NCI-H748 (cell line): ENCODE results near the gene TMEM229B.
A peak's percentile ranks its signal among the peaks of the same experiment; 100 is the strongest.

Experiments used
- DNase-seq: peaks from one replicate; lab custom pipeline; 2025; ENCODE audit not compliant: unreplicated experiment; lab: John Stamatoyannopoulos, UW

Gene TMEM229B

GRCh38 chr14:67487937-67488893, at the start of gene TMEM229B:
TSS of gene TMEM229B (minus strand) at chr14:67488721. CDS start at chr14:67473923, 14,798 bp downstream.
- no peak for DNase-seq

DNA sequence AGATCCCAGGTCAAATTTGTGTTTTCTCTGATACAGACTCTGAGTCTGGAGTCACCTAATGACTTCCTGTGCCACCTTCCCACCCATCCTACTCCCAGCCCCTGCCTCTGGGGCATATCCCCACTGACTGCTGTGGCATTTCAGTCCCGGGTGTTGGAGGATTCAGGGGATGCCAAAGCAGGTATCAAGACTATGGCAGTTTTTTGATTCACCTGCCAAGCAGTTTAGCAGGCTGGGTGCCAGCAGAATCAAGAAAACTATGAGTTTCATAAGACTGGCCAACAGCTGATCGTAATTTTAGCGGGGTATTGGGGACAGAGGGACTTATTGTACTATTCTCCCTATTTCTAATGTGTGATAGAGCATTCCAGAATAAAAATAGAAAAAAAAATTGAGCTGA, 49.2 kb upstream of the TMEM229B start:
- no peak for DNase-seq

GRCh38 chr14:67536087-67536486, 47.6 kb upstream of the TMEM229B start:
- no peak for DNase-seq

- peak; percentile 61 for DNase-seq
These were observed 45.2 kb upstream of the TMEM229B start for GRCh38 chr14:67533754-67534085.

GRCh38 chr14:67532998-67533753, 44.7 kb upstream of the TMEM229B start, which contains the start of gene PLEKHH1:
TSS of gene PLEKHH1 (plus strand) at chr14:67533290. CDS start at chr14:67541868, 8,578 bp downstream.
- peak; percentile 80 for DNase-seq

DNA sequence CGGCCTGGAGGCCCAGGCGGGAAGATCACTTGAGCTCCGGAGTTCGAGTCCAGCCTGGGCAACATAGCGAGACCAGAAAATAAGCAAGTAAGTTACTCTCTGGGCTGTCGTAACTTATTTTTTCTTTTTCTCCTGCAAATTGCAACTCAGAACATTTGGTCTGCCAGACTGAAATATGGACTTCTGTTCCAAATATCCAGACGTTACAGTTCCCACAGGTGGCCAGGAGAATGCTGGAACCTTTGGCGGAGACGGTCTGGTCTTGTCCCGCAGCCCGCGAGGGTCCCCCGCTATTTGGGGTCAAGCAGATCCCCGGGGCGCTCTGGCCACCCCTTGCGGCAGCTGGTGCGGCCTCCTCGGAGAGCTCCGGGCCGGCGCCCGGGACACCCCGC, 44.1 kb upstream of the TMEM229B start:
- no peak for DNase-seq

- DNase-seq = no peak
These were observed 41.7 kb upstream of the TMEM229B start for GRCh38 chr14:67529947-67530935.

DNA sequence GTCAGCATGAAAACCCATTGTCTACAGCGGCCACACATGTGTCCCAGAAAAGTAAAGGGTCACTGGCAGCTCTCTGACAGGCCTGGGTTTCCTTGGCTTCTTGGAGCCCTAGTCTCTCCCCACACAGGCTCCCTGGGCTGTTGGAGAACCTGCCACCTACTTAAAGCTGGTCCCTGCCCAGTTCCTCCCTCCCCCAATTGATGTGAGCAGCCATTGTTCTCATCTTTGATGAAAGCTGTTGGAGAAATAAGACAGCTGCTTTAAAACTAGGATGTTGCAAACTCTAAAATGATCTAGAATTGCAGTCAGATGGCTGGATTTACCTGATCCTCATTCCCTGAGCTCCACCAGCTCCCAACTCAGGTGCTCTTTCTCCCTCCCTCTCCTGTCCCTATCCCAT, 39.8 kb upstream of the TMEM229B start:
- no peak for DNase-seq

DNA sequence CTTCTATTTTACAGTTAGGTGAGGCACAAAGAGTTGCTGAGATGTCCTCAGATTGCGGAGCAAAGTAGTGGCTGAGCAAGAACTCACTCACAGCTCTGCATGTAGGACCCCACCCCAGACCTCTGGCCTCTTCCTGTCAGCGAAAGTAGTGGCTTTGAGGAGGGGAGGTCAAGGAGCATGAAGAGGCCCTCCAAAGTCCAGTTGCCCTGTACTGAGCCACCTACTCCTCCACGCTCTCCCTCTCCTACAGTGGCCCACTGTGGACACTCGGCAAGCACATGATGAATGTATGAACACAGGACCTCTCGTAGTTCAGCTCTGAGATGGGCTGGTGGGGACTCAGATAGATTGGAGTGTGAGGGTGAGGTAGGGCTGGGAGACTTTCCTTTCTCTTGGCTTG, 39.2 kb upstream of the TMEM229B start:
- no peak for DNase-seq

- peak; percentile 55 for DNase-seq
These were observed 38.3 kb upstream of the TMEM229B start for GRCh38 chr14:67526676-67527459.

DNA sequence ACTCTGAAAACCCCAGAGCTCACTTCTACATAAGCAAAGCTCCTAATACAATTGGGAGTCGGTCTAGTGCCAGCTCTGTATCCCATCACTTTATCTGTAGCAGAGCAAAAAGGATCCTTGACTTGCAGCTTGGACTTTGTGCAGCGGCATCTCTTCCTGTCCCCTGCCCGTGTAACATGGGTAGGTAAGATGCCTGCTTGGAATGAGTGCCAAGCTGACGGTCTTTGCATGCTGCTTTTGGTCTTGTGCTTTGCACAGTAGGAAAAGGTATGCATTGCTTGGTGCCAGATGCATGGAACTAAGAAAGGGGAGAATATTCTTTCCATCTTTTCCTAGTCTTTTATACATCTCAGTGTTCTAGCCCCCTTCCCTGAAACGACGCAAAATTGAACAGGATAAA, 37.7 kb upstream of the TMEM229B start:
- no peak for DNase-seq

DNA sequence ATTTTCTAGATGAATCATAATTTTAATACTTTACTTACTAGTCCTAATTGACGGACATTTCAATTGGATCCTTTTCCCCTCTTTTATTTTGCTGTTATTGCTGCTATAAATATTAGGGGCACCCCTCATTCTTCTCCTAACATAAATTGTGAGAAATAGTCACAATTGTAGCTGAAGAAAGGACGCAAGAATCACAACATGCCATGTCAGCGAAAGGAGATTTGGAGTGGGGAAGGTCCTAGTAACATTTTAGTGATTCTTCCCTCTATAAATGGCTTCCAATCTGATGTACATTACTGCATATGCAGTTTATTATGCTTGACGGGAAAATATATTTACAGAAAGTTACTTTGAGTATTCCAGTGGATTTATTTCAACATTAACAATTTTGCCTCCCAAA, 36.9 kb upstream of the TMEM229B start:
- DNase-seq = no peak

GRCh38 chr14:67524634-67524963, 36.1 kb upstream of the TMEM229B start:
- no peak for DNase-seq

- DNase-seq = no peak
These were observed 35.5 kb upstream of the TMEM229B start for GRCh38 chr14:67523764-67524633.

DNA sequence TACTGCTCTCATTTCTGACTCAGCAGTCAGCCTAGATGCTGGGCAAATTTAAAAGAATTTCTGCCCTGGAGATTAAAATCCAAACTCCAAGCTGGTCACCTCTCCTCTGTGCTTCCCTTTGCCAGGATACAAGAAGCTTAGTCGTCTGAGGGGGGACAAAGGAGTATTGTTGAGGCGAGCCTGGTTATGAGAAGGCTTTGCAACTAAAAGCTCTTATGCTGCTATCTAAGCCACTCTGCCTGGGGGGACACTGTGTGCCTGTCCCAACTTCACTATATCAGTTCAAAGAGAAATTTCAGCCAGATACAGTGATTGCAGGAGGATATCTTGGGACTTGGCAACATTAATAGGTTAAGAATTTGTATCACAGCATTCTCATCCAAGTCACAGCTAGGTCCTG, 33.7 kb upstream of the TMEM229B start:
- DNase-seq = no peak

DNA sequence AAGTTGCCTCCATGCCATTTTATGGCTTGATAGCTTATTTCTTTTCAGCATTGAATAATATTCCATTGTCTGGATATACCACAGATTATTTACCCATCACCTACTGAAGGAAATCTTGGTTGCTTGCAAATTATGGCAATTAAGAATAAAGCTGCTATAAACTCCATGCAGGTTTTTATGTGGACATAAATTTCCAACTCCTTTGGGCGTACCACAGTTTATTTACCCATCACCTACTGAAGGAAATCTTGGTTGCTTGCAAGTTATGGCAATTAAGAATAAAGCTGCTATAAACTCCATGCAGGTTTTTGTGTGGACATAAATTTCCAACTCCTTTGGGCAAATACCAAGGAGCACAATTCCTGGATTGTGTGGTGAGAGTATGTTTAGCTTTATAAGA, 32.0 kb upstream of the TMEM229B start:
- no peak for DNase-seq

DNA sequence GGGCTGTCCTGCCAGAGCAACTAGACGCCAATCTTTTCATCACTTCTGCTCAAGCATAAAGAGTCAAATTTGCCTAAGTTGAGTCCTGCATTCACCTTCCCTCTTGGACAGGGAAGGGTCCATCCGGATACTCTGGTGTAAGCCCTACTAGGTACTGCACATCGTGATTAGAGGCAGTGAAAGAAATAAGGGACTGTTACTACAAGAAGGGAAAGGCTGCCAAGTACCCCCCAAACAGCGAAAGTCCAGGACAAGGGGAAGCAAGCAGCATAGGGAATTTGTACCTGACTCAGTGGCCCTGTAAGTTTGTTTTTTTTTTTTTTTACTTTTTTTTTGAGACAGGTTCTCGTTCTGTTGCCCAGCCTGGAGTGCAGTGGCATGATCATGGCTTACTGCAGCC, 30.9 kb upstream of the TMEM229B start:
- DNase-seq = no peak

DNA sequence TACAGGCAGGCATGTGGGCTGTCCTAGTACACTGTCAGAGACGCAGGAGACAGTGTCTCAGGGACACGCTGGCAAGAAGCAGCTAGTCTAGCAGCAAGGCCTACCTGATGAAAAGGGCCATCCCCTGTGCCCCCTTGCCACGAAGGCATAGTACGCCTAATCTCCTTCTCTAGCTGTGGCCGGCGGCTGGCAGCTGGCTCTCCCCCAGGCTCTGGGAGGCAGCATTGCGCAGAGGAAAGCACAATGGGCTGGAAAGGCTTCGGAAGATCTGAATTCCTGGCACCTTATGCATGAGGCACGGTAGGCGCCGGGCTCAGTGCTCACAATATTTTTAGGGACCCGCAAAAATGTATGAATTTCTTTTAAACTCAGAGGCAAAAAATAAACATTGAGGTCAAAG, 28.6 kb upstream of the TMEM229B start:
- no peak for DNase-seq

DNA sequence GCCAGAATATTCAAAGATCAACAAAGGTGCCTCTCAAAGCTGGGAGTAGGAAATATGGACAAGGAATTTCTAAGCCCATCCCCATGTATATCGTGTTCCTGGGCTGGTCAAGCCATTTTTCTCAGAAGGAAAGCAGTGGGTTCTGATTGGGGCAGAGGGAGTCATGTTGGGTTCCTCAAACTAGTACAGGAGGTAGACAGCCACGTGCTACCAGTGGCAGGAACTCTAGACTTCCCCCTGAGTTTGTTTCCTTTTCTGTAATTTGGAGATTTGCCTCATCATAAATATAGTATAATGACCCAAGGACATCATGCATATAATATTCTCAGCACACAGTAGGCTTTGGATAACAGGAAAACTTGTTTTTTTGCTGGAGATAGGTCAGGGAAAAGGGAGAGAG, 28.2 kb upstream of the TMEM229B start:
- DNase-seq = no peak
